Keratinocyte (primary cell): ENCODE data around the gene PSMA1.
A peak's percentile ranks its signal among the peaks of the same experiment; 100 is the strongest.

ENCODE experiments used
- EZH2 ChIP-seq: IDR thresholded peaks from one replicate; pipeline ENCODE4 v1.6.1; 2012; ENCODE audit warnings: inconsistent platforms, mild to moderate bottlenecking, low read length, moderate library complexity
- TF ChIP-seq, protein P1 (sequence below), 3 experiments: IDR thresholded peaks in 1 of 3; conservative IDR thresholded peaks in 1 of 3; optimal IDR thresholded peaks in 1 of 3; 2 replicates in 2 of 3; 3 replicates in 1 of 3; pipeline versions ENCODE3 to v1.5.1; 2011; ENCODE audit warnings: low read length in 3 of 3, mild to moderate bottlenecking in 3 of 3, moderate library complexity in 2 of 3, control low read depth in 1 of 3, inconsistent platforms in 1 of 3; ENCODE audit not compliant: insufficient read depth in 2 of 3; ENCODE audit errors: extremely low read depth in 1 of 3

DNA sequence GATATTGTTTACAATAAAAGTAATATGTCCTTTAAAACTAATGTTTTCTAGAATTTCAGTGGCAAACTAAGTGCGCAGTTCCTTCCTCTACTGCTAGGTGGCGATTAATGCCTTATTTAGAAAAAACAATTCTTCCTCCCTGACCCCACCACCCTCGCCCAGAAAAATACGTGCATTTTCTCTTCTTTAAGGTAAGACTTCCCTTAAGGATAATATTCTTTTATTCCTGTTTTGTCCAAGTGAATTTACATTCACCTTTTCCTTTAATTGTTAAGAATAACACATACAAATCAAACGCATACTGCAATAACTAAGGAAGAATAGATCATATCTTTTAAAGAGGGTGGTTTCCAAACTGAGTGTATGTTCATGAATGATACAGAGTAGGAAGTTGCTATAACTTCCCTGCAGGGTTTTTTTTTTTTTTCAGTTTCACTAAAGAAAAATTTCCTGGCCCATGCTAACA is 17.0 kb upstream of the PSMA1 start:
- TF ChIP-seq, protein P1, sequence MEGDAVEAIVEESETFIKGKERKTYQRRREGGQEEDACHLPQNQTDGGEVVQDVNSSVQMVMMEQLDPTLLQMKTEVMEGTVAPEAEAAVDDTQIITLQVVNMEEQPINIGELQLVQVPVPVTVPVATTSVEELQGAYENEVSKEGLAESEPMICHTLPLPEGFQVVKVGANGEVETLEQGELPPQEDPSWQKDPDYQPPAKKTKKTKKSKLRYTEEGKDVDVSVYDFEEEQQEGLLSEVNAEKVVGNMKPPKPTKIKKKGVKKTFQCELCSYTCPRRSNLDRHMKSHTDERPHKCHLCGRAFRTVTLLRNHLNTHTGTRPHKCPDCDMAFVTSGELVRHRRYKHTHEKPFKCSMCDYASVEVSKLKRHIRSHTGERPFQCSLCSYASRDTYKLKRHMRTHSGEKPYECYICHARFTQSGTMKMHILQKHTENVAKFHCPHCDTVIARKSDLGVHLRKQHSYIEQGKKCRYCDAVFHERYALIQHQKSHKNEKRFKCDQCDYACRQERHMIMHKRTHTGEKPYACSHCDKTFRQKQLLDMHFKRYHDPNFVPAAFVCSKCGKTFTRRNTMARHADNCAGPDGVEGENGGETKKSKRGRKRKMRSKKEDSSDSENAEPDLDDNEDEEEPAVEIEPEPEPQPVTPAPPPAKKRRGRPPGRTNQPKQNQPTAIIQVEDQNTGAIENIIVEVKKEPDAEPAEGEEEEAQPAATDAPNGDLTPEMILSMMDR (optimal IDR thresholded peaks at IDR 0.05 in 1 of 3, IDR thresholded peaks at IDR 0.05 in 1 of 3, conservative IDR thresholded peaks at IDR 0.05 in 1 of 3; ENCODE audit: extremely low read depth in 1 of 3, insufficient read depth in 2 of 3, low read length in 3 of 3): peak; percentile 47 to 68 (median 67)
- no peak for TF ChIP-seq EZH2
